BLaER1 treated with 17β-estradiol and CSF1 and Interleukin-3, amounts not matched to agents 10 nM and 100 nM (cell line): ENCODE measurements around the gene USP40.
A peak's percentile ranks its signal among the peaks of the same experiment; 100 is the strongest.

Source experiments
- H3K27ac ChIP-seq, 11 experiments: shearing (Covaris generic); formaldehyde crosslinking; 2 replicates each; pipeline ENCODE4 v1.8.1; 2022
- H3K27me3 ChIP-seq, 11 experiments: shearing (Covaris generic); formaldehyde crosslinking; 2 replicates each; pipeline ENCODE4 v1.8.1; 2022
- H3K36me3 ChIP-seq, 11 experiments: shearing (Covaris generic); formaldehyde crosslinking; 2 replicates each; pipeline ENCODE4 v1.8.1; 2022
- H3K4me1 ChIP-seq, 10 experiments: shearing (Covaris generic); formaldehyde crosslinking; 2 replicates each; pipeline ENCODE4 v1.8.1; 2022
- H3K4me2 ChIP-seq, 11 experiments: shearing (Covaris generic); formaldehyde crosslinking; 2 replicates each; pipeline ENCODE4 v1.8.1; 2022
- H3K4me3 ChIP-seq, 10 experiments: shearing (Covaris generic); formaldehyde crosslinking; 2 replicates each; pipeline ENCODE4 v1.8.1; 2022
- H3K9ac ChIP-seq, 11 experiments: shearing (Covaris generic); formaldehyde crosslinking; 2 replicates each; pipeline ENCODE4 v1.8.1; 2022
- H3K9me3 ChIP-seq, 11 experiments: shearing (Covaris generic); formaldehyde crosslinking; replicated peaks in 1 of 11; 2 replicates each; pipeline ENCODE4 v1.8.1; 2022
- H4K20me1 ChIP-seq, 11 experiments: shearing (Covaris generic); formaldehyde crosslinking; 2 replicates each; pipeline ENCODE4 v1.8.1; 2022
- Cebpa-rat ChIP-seq, 11 experiments: shearing (Covaris generic); IDR thresholded peaks; 2 replicates each; pipeline ENCODE4 v1.8.1; 2022

Gene USP40

DNA sequence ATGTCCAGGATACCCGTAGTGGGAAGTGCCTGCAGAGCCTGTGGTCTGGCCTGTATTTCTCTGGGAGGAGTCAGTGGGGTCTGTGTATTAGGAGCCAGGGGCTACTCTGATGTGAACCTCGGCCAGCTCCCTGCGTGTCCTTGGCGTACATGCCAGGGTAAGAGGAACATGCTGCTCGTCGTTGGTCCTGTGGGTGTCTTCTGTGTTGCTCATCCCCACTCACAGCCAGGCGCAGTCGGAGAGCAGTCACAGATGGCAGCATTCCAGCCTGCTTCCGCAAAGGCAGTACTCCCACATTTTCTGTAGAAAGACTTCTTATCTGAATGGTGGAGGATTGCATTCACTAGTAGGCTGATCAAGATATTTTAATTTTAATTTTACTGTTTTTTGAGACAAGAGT, 127.4 kb downstream of the USP40 start:
- no peak for TF ChIP-seq Cebpa-rat (IDR thresholded peaks at IDR 0.05)
- Histone ChIP-seq H3K9me3 (no peaks in the 10 kb centered on the region), H3K9ac (no peak overlapping the region), H3K27ac (no peak overlapping the region), H3K4me1 (peaks cover 0 to 25% (median 11%) of the 10 kb centered on the region in 10 experiments; a peak in 13 of 20 replicates), H3K27me3 (no peaks in the 10 kb centered on the region), H3K4me2 (no peak overlapping the region), H3K4me3 (no peak overlapping the region), H4K20me1 (peaks cover 29 to 100% (median 100%) of the 10 kb centered on the region in 11 experiments; a peak in 21 of 22 replicates), H3K36me3 (peaks cover 86 to 100% (median 100%) of the 10 kb centered on the region in 11 experiments)

DNA sequence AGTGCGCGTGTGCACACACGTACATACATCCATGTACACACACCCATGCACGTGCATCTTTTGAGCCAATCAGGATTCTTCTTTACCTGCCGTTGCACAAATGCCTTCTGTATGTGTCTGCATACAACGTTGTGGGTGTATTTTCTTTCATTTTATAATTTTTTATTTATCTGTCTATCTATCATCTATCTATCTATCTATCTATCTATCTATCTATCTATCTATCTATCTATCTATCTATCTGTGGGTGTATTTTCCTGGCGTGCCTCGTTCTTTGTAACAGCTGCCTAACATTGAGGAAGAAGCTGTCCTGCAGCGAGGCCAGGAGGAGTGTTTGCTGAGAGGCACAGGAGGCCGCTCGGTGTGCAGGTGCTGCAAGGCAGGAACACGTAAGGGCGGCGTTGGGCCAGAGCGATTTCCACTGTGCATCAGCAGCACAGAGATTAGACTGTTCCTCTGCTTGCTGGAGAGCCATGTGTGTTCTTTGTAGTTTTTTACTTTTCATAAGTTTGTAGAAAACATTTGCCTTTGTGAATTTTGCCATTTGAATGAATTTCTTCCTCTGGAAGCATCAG, 127.9 kb downstream of the USP40 start:
- no peaks in the 10 kb centered on the region for H3K27me3 ChIP-seq
- no peak overlapping the region for H3K4me3 ChIP-seq
- peaks cover 33 to 100% (median 100%) of the 10 kb centered on the region in 11 experiments; a peak in 21 of 22 replicates for H4K20me1 ChIP-seq
- H3K4me2 ChIP-seq: no peak overlapping the region
- peaks cover 81 to 100% (median 99%) of the 10 kb centered on the region in 11 experiments for H3K36me3 ChIP-seq
- no peaks in the 10 kb centered on the region for H3K9me3 ChIP-seq
- no peak overlapping the region for H3K9ac ChIP-seq
- H3K4me1 ChIP-seq: peaks cover 0 to 25% (median 11%) of the 10 kb centered on the region in 10 experiments; a peak in 13 of 20 replicates
- no peak overlapping the region for H3K27ac ChIP-seq
- no peak for TF ChIP-seq Cebpa-rat (IDR thresholded peaks at IDR 0.05)

DNA sequence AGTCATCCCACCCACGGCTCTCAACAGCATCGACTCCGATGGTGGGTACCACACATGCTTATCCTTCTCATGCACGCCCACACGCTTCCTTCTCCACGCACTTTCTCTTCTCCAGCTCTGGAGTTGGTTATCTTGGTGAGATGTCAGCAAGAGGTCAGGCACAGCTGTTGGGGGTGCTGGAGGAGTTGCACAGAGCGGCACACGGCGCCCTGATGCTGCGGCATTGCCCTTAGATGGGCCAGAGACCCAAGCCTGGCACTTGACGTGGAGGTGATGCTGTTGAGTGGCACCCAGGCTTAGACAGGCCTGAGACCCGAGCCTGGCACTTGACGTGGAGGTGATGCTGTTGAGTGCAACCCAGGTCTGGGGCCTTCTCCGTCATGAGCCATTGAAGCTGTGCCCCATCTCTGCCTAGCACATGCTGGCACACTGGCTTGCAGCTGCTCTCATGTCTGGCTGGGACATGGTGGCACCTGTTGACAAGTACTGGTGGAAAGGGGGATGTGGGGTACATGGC, 129.1 kb downstream of the USP40 start:
- Histone ChIP-seq H3K27me3 (no peaks in the 10 kb centered on the region), H3K9ac (no peak overlapping the region), H3K27ac (no peak overlapping the region), H3K4me2 (no peak overlapping the region), H3K36me3 (peaks cover 72 to 100% (median 98%) of the 10 kb centered on the region in 11 experiments), H3K9me3 (no peaks in the 10 kb centered on the region), H3K4me1 (peaks cover 0 to 25% (median 11%) of the 10 kb centered on the region in 10 experiments; a peak in 13 of 20 replicates), H4K20me1 (peaks cover 34 to 100% (median 100%) of the 10 kb centered on the region in 11 experiments; a peak in 21 of 22 replicates), H3K4me3 (no peak overlapping the region)
- no peak for TF ChIP-seq Cebpa-rat (IDR thresholded peaks at IDR 0.05)

DNA sequence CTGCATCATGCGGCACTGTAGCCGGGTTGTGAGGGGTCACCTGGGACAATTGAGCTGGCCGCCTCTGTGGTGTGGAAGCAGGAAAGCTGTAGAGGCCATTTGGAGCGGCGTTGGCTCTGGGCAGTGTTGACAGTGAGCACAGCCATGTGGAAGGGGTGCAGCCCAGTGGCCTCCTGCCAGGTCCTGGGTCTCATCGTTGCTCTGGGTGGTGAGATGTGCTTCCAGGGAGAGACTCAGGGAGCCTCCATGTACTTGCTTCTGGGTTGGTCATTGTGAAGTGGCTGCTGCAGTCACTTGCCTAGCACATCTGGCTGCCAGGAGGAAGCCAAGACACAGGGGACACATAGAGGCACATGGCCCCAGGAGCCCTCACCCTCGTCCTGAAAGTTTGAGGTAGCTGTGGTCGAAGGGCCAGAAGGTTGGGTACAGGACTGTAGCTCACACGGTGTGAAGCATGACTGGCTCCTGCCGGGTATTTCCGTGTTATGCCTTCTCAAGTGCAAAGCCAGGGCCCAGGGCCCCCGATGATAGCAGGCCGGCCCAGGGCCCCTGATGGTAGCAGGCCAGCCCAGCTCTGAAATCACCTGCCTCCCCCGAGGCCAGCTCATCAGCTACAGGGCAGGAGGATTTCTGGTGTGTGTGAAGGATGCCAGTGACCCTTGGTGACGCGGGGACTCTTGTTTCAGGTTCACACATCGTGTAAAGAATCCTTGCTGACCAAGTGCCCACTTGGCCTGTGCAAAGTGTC, 129.7 kb downstream of the USP40 start:
- Histone ChIP-seq H3K9me3 (no peaks in the 10 kb centered on the region), H3K4me3 (no peak overlapping the region), H3K27ac (0 out of 22 replicates have a peak overlapping the region, but pooled peaks of 2 of the 11 experiments have one; percentile 18 to 28), H4K20me1 (peaks cover 34 to 100% (median 100%) of the 10 kb centered on the region in 11 experiments; a peak in 21 of 22 replicates), H3K9ac (no peak overlapping the region), H3K4me2 (no peak overlapping the region), H3K36me3 (peaks cover 65 to 100% (median 97%) of the 10 kb centered on the region in 11 experiments), H3K27me3 (no peaks in the 10 kb centered on the region), H3K4me1 (peaks cover 0 to 25% (median 11%) of the 10 kb centered on the region in 10 experiments; a peak in 13 of 20 replicates)
- no peak for TF ChIP-seq Cebpa-rat (IDR thresholded peaks at IDR 0.05)

DNA sequence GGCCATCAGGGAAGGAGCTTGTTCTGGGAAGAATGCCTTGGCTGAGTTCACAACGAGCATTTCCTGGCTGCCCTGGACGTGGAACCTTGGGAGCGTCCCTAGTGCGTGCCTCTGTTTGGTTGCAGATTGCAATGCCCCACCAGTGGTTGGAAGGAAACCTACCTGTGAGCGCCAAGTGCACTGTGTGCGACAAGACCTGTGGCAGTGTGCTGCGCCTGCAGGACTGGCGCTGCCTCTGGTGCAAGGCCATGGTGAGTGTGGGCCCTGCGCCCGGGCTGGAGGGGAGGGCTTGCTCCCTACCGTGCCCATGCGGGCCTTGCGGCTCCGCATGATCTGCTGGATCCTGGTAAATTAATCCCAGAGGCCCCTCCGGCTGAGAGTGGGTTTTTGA, 130.4 kb downstream of the USP40 start:
- no peak overlapping the region for H3K4me3 ChIP-seq
- H4K20me1 ChIP-seq: peaks cover 30 to 100% (median 100%) of the 10 kb centered on the region in 11 experiments; a peak in 21 of 22 replicates
- no peaks in the 10 kb centered on the region for H3K27me3 ChIP-seq
- peaks cover 59 to 100% (median 97%) of the 10 kb centered on the region in 11 experiments for H3K36me3 ChIP-seq
- no peaks in the 10 kb centered on the region for H3K9me3 ChIP-seq
- no peak overlapping the region for H3K27ac ChIP-seq
- H3K4me1 ChIP-seq: peaks cover 0 to 25% (median 11%) of the 10 kb centered on the region in 10 experiments; a peak in 13 of 20 replicates
- H3K9ac ChIP-seq: no peak overlapping the region
- no peak overlapping the region for H3K4me2 ChIP-seq
- TF ChIP-seq Cebpa-rat (IDR thresholded peaks at IDR 0.05): no peak

DNA sequence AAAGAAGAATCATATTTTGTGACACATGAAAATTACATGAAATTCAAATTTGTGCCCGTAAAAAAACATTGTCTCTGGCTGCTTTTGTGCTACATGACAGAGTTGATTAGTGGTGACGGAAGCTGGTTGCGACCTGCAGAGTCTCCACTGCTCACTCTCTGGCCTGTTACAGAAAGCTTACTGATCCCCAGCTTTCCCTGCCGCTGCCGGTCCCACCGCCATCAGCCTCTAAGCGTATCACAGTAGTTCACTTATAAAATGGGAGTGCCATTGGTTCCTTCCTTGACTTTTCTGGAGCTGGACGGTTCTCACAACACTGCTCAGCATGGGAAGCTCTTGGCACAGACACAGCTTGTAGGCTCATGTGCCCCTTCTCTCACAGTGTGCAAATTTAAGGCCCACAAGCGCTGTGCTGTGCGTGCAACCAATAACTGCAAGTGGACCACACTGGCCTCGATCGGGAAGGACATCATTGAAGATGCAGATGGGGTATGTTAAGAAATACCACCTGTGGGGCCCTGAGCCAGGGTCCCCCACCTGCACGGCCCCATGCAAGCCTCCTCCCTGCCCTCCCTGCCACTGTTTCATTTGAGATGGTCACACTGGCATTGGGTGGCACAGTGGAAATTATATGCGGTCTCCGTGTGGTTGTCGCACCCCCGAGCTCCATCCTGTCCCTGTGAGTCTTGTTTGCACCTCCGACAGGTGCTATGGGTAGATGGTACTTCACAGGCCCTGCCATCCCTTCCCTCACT, 131.0 kb downstream of the USP40 start:
- peak overlapping the region in 5 of 11 experiments; percentile 26 to 57 (median 42); a peak in 8 of 22 replicates for H3K4me2 ChIP-seq
- 0 out of 22 replicates have a peak overlapping the region, but pooled peaks of 1 of the 11 experiments have one; percentile 4 for H3K9ac ChIP-seq
- peaks cover 0 to 27% (median 11%) of the 10 kb centered on the region in 10 experiments; a peak in 13 of 20 replicates for H3K4me1 ChIP-seq
- H3K27me3 ChIP-seq: no peaks in the 10 kb centered on the region
- TF ChIP-seq Cebpa-rat (IDR thresholded peaks at IDR 0.05): no peak
- peaks cover 54 to 100% (median 97%) of the 10 kb centered on the region in 11 experiments for H3K36me3 ChIP-seq
- no peak overlapping the region for H3K4me3 ChIP-seq
- H3K27ac ChIP-seq: no peak overlapping the region
- no peaks in the 10 kb centered on the region for H3K9me3 ChIP-seq
- peaks cover 30 to 100% (median 100%) of the 10 kb centered on the region in 11 experiments; a peak in 21 of 22 replicates for H4K20me1 ChIP-seq

DNA sequence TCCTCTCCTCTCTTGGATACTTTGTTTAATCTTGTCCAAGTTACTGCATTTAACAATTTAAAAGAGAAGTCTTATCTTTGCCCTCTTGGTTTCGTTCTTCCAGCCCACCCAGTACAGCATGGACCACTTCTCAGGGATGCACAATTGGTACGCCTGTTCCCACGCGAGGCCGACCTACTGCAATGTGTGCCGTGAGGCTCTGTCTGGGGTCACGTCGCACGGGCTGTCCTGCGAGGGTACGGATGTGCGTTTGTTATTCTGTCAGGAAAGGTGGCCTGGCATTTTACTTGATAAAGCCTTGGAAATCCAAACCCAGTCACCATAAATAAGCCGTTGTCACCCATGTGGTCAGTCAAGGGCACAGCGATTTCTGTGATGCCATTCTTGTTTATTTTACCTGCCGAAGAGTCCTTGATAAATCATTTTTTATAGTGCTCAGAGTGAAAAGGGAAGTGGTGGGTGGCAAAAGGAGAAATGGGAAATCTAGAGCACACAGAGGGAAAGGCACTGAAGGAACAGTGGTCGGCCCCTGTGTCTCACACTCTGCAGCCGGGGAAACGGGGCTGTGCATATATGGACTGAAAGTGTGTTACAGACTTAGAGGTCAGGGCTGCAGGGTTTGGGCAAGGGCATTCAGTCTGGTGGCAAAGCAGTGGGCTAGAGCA, 131.8 kb downstream of the USP40 start:
- Histone ChIP-seq H3K36me3 (peaks cover 45 to 100% (median 97%) of the 10 kb centered on the region in 11 experiments), H3K4me3 (no peak overlapping the region), H3K27me3 (no peaks in the 10 kb centered on the region), H3K9ac (0 out of 22 replicates have a peak overlapping the region, but pooled peaks of 1 of the 11 experiments have one; percentile 4), H3K9me3 (no peaks in the 10 kb centered on the region), H3K4me1 (peaks cover 1 to 34% (median 13%) of the 10 kb centered on the region in 10 experiments; a peak in 18 of 20 replicates), H4K20me1 (peaks cover 38 to 100% (median 100%) of the 10 kb centered on the region in 11 experiments; a peak in 21 of 22 replicates), H3K27ac (no peak overlapping the region), H3K4me2 (peak overlapping the region in 5 of 11 experiments; percentile 26 to 57 (median 42); a peak in 10 of 22 replicates)
- TF ChIP-seq Cebpa-rat (IDR thresholded peaks at IDR 0.05): no peak

DNA sequence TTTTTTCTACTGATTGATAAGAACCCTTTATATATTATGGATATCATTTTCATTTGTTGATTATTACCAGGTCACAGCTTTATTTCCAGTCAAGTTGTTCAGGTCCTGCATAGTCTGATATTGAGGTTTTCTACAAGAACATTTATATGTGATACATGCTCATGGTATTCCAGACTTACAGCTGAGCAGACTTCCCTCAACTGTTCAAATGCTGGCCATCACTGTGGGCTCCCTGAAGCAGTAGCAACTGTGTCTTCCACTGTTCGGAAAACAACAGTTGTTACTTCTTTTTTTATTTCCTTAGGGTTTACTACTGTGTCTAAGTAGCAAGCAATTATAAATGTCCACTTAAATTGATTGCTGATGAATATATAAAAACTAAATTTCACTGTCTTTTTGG, 132.8 kb downstream of the USP40 start:
- Histone ChIP-seq H3K4me3 (no peak overlapping the region), H3K27me3 (no peaks in the 10 kb centered on the region), H3K36me3 (peaks cover 35 to 100% (median 97%) of the 10 kb centered on the region in 11 experiments), H4K20me1 (peaks cover 47 to 100% (median 100%) of the 10 kb centered on the region in 11 experiments; a peak in 21 of 22 replicates), H3K27ac (no peak overlapping the region), H3K9ac (no peak overlapping the region), H3K9me3 (no peaks in the 10 kb centered on the region), H3K4me2 (no peak overlapping the region), H3K4me1 (peaks cover 9 to 38% (median 23%) of the 10 kb centered on the region in 10 experiments; a peak in 18 of 20 replicates)
- no peak for TF ChIP-seq Cebpa-rat (IDR thresholded peaks at IDR 0.05)
